HCT116 (cell line): ENCODE results near the gene ACBD6. TPM values are rescaled to one million over a fixed set of nuclear protein-coding genes. Genes with fewer than 3 reads are reported as not detected.

Source experiments
- ATAC-seq: fragments of 200-7000 bp; cut with Tn5 transposase; 2 replicates; pipeline ENCODE4 v1.9.1; 2020; ENCODE audit warnings: mild to moderate bottlenecking, moderate library complexity
- BruUV-seq: library from RNA; stranded (reverse); fragments of 400-500 nt; replicated peaks from 2 replicates; lab custom pipeline; 2021; lab: Mats Ljungman, UMichigan
- CTCF ChIA-PET: fragments of 300-600 bp; sonication (Branson Sonifier 250); formaldehyde crosslinking; loops from one replicate; lab custom pipeline; 2021; ENCODE audit warnings: antibody characterized with exemption; lab: Charles Lee
- POLR2A ChIA-PET: fragments of 300-600, 350-600 bp; sonication (Branson Sonifier 250); formaldehyde crosslinking; loops from one replicate; lab custom pipeline; 2021; ENCODE audit warnings: antibody characterized with exemption; lab: Charles Lee
- RAD21 ChIA-PET, 2 experiments: fragments of 300-600 bp; sonication (Branson Sonifier 250); formaldehyde crosslinking; loops; one replicate each; lab custom pipeline; 2023; ENCODE audit warnings: low total read pairs in 2 of 2; ENCODE audit not compliant: uncharacterized antibody in 2 of 2, unreplicated experiment in 2 of 2, low non-redundant PET in 1 of 2; lab: Charles Lee
- DNase-seq: peaks from one replicate; pipeline ENCODE4 v3.0.0-alpha.2; 2010; ENCODE audit warnings: low read depth, low spot score
- H2AFZ ChIP-seq: fragments of 200-600 bp; shearing (Covaris generic), sonication (generic); 2 replicates; pipeline ENCODE4 v1.6.1; 2017; ENCODE audit warnings: low read depth, mixed run types, mixed read lengths, antibody characterized with exemption, low read length; ENCODE audit not compliant: poor library complexity, severe bottlenecking
- H3K27ac ChIP-seq: 2 replicates; pipeline ENCODE4 v1.5.1; 2012; ENCODE audit warnings: low read depth, low read length
- H3K27me3 ChIP-seq: fragments of 200-600 bp; sonication (generic); 2 replicates; pipeline ENCODE4 v1.6.1; 2016; ENCODE audit warnings: mixed run types, low read length, mixed read lengths; ENCODE audit not compliant: insufficient read depth
- H3K36me3 ChIP-seq, 2 experiments: fragments of 200-500 bp in 1 of 2; fragments of 200-600 bp in 1 of 2; sonication (Bioruptor generic) in 1 of 2; sonication (generic) in 1 of 2; 2 replicates each; pipeline versions ENCODE4 v1.5.1 to v1.6.1; 2014 to 2016; ENCODE audit warnings: low read length in 2 of 2, inconsistent platforms in 1 of 2, mixed read lengths in 1 of 2, mixed run types in 1 of 2; ENCODE audit not compliant: insufficient read depth in 2 of 2, control insufficient read depth in 1 of 2
- H3K4me1 ChIP-seq, 2 experiments: fragments of 200-600 bp in 1 of 2; sonication (generic) in 1 of 2; 2 replicates each; pipeline versions ENCODE4 v1.5.1 to v1.6.1; 2012 to 2017; ENCODE audit warnings: low read length in 2 of 2, inconsistent platforms in 1 of 2, mild to moderate bottlenecking in 1 of 2, mixed read lengths in 1 of 2, mixed run types in 1 of 2, moderate library complexity in 1 of 2; ENCODE audit not compliant: insufficient read depth in 2 of 2, control insufficient read depth in 1 of 2
- H3K4me2 ChIP-seq: fragments of 200-600 bp; sonication (generic); 2 replicates; pipeline ENCODE4 v1.6.1; 2017; ENCODE audit warnings: mixed run types, low read length, mixed read lengths
- H3K4me3 ChIP-seq, 2 experiments: fragments of 200-600 bp in 1 of 2; sonication (generic) in 1 of 2; replicated peaks in 1 of 2; 2 replicates each; pipeline ENCODE4 v1.5.1; 2011 to 2016; ENCODE audit warnings: low read length in 2 of 2, control low read depth in 1 of 2, low read depth in 1 of 2, mild to moderate bottlenecking in 1 of 2, mixed read lengths in 1 of 2, mixed run types in 1 of 2
- H3K79me2 ChIP-seq: fragments of 200-600 bp; sonication (generic); 2 replicates; pipeline ENCODE4 v1.6.1; 2017; ENCODE audit warnings: mild to moderate bottlenecking, mixed run types, low read length, moderate library complexity, mixed read lengths; ENCODE audit not compliant: insufficient read depth
- H3K9ac ChIP-seq: fragments of 200-600 bp; sonication (generic); 2 replicates; pipeline ENCODE4 v1.6.1; 2016; ENCODE audit warnings: low read length, mixed read lengths
- H3K9me2 ChIP-seq: fragments of 200-600 bp; sonication (generic), shearing (Covaris generic); 2 replicates; pipeline ENCODE4 v1.6.1; 2017; ENCODE audit warnings: mixed run types, mild to moderate bottlenecking, moderate library complexity; ENCODE audit not compliant: insufficient read depth
- H3K9me3 ChIP-seq, 2 experiments: fragments of 200-500 bp in 1 of 2; fragments of 200-600 bp in 1 of 2; sonication (Bioruptor generic) in 1 of 2; sonication (generic) in 1 of 2; 2 replicates each; pipeline ENCODE4 v1.6.1; 2014 to 2017; ENCODE audit warnings: low read length in 2 of 2, mixed read lengths in 2 of 2, inconsistent platforms in 1 of 2, low read depth in 1 of 2, mild to moderate bottlenecking in 1 of 2, mixed run types in 1 of 2, moderate library complexity in 1 of 2; ENCODE audit not compliant: control insufficient read depth in 1 of 2, insufficient read depth in 1 of 2
- H4K20me1 ChIP-seq: fragments of 200-600 bp; sonication (generic), shearing (Covaris generic); 2 replicates; pipeline ENCODE4 v1.6.1; 2017; ENCODE audit warnings: mixed run types, mild to moderate bottlenecking, moderate library complexity; ENCODE audit not compliant: insufficient read depth
- CBX3 ChIP-seq: IDR thresholded peaks from 2 replicates; pipeline ENCODE4 v1.6.1; 2012; ENCODE audit warnings: low read depth
- CEBPB ChIP-seq: IDR thresholded peaks from 2 replicates; pipeline ENCODE4 v1.6.1; 2012; ENCODE audit warnings: low read depth
- EGR1 ChIP-seq: IDR thresholded peaks from 2 replicates; pipeline ENCODE4 v1.6.1; 2012; ENCODE audit warnings: low read depth
- ELF1 ChIP-seq: IDR thresholded peaks from 2 replicates; pipeline ENCODE4 v1.6.1; 2012; ENCODE audit warnings: low read depth, borderline replicate concordance
- EZH2 ChIP-seq: fragments of 200-600 bp; sonication (generic); IDR thresholded peaks from 2 replicates; pipeline ENCODE4 v1.6.1; 2017; ENCODE audit warnings: antibody characterized with exemption, mixed run types
- POLR2A ChIP-seq: IDR thresholded peaks from 2 replicates; pipeline ENCODE4 v1.7.0; 2011; ENCODE audit warnings: borderline replicate concordance; ENCODE audit not compliant: insufficient read depth, insufficient read length; ENCODE audit errors: extremely low read depth
- POLR2AphosphoS5 ChIP-seq: IDR thresholded peaks from 2 replicates; pipeline ENCODE4 v1.6.1; 2011; ENCODE audit warnings: mild to moderate bottlenecking, low read depth, low read length, moderate library complexity
- SIN3A ChIP-seq: IDR thresholded peaks from 2 replicates; pipeline ENCODE4 v1.6.1; 2012; ENCODE audit warnings: low read depth
- SP1 ChIP-seq: IDR thresholded peaks from 2 replicates; pipeline ENCODE4 v1.6.1; 2012; ENCODE audit warnings: low read depth
- TCF7L2 ChIP-seq: IDR thresholded peaks from 2 replicates; pipeline ENCODE4 v1.7.0; 2011; ENCODE audit warnings: borderline replicate concordance, inconsistent platforms; ENCODE audit not compliant: insufficient read depth, insufficient read length; ENCODE audit errors: extremely low read depth
- ZFX ChIP-seq: fragments of 450-650 bp; IDR thresholded peaks from 2 replicates; pipeline ENCODE4 v1.6.1; 2017
- intact Hi-C: fragments of 100-400 bp; cut with micrococcal nuclease; formaldehyde crosslinking; loops from 2 replicates; pipeline ENCODE4 v1.10.0; 2022
- total RNA-seq: library from RNA; stranded (reverse); gene quantifications from one replicate; pipeline ENCODE4 v1.2.1, GENCODE V29; 2021; ENCODE audit not compliant: unreplicated experiment
- TF ChIP-seq, protein P1 (sequence below): IDR thresholded peaks from 2 replicates; pipeline ENCODE4 v1.6.1; 2012; ENCODE audit warnings: low read depth
- TF ChIP-seq, protein P2 (sequence below): IDR thresholded peaks from 2 replicates; pipeline ENCODE4 v1.6.1; 2011; ENCODE audit warnings: mild to moderate bottlenecking, low read length, moderate library complexity; ENCODE audit not compliant: insufficient replicate concordance; ENCODE audit errors: extremely low read depth

The ACBD6 gene
- total RNA-seq, 1 experiment from 2014 or later, result 43.2 TPM

DNA sequence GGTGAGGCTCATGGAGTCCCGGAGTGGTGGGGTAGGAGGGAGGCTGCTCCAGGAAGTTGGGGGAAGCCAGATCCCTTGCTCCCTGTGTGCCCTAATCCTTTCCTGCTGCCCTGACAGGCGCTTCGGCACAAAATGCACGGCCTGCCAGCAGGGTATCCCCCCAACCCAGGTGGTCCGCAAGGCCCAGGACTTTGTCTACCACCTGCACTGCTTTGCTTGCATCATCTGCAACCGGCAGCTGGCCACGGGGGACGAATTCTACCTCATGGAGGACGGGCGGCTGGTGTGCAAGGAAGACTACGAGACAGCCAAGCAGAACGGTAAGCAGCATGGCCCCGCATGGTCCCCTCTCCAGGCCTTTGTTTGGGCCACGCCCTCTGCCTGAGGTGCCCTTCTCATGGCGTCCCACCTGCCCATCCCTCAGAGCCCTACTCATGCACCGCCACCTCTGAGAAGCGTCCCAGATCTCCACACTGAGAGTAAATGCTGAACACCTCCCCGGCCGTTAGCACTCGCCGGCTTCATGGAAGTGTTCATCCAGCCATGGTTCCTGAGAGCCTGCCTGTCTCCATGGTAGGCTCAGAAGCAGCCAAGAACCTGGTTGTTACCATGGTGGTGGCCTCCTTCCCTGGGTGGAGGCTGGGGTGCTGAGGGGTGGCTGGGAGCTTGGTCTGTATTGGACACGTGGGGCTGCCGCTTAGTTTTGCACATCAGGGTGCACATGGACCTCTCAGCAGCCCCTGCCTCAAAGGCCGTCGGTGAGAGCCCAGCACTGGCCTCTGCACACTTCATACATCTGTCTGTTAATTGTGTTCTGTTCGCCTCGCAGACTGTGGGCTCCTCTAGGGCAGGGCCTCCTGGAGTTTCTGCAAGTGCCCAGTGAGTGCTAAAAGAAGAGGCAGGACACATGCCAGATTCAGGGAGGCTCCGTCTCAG is 235.8 kb downstream of the ACBD6 start:
- DNase-seq, result no peak
- Histone ChIP-seq H3K27me3 (no peaks in the 10 kb centered on the region), H3K79me2 (no peaks in the 10 kb centered on the region), H3K4me1 (peaks cover 0 to 3% of the 10 kb centered on the region in 2 experiments; a peak in 1 of 4 replicates), H3K4me3 (no peak overlapping the region), H3K9me3 (no peaks in the 10 kb centered on the region), H3K9me2 (no peaks in the 10 kb centered on the region), H3K4me2 (no peak overlapping the region), H3K36me3 (no peaks in the 10 kb centered on the region), H4K20me1 (no peaks in the 10 kb centered on the region), H3K27ac (no peak overlapping the region), H3K9ac (no peak overlapping the region), H2AFZ (no peak overlapping the region)
- no TSS peak for BruUV-seq
- ChIA-PET POLR2A (no interaction called here), CTCF (no interaction called here), RAD21 (no interaction called here)
- intact Hi-C loops, result no loop called here
- TF ChIP-seq CBX3 (no peak), POLR2AphosphoS5 (0 out of 2 replicates have a peak, but pooled peaks have one; percentile 2)
- no peak for ATAC-seq

- no peak for ATAC-seq
- Histone ChIP-seq H3K27me3 (no peaks in the 10 kb centered on the region), H3K36me3 (no peaks in the 10 kb centered on the region), H3K4me1 (peaks cover 0 to 3% of the 10 kb centered on the region in 2 experiments; a peak in 1 of 4 replicates), H2AFZ (no peak overlapping the region), H4K20me1 (no peaks in the 10 kb centered on the region), H3K4me3 (no peak overlapping the region), H3K79me2 (no peaks in the 10 kb centered on the region), H3K9ac (no peak overlapping the region), H3K4me2 (no peak overlapping the region), H3K27ac (no peak overlapping the region), H3K9me3 (no peaks in the 10 kb centered on the region), H3K9me2 (no peaks in the 10 kb centered on the region)
- no TSS peak for BruUV-seq
- intact Hi-C loops, result no loop called here
- TF ChIP-seq POLR2A, result no peak
- TF ChIP-seq CBX3, result no peak
- TF ChIP-seq SIN3A, result no peak
- no peak for TF ChIP-seq EZH2
- no peak for TF ChIP-seq ZFX
- TF ChIP-seq, protein P1, sequence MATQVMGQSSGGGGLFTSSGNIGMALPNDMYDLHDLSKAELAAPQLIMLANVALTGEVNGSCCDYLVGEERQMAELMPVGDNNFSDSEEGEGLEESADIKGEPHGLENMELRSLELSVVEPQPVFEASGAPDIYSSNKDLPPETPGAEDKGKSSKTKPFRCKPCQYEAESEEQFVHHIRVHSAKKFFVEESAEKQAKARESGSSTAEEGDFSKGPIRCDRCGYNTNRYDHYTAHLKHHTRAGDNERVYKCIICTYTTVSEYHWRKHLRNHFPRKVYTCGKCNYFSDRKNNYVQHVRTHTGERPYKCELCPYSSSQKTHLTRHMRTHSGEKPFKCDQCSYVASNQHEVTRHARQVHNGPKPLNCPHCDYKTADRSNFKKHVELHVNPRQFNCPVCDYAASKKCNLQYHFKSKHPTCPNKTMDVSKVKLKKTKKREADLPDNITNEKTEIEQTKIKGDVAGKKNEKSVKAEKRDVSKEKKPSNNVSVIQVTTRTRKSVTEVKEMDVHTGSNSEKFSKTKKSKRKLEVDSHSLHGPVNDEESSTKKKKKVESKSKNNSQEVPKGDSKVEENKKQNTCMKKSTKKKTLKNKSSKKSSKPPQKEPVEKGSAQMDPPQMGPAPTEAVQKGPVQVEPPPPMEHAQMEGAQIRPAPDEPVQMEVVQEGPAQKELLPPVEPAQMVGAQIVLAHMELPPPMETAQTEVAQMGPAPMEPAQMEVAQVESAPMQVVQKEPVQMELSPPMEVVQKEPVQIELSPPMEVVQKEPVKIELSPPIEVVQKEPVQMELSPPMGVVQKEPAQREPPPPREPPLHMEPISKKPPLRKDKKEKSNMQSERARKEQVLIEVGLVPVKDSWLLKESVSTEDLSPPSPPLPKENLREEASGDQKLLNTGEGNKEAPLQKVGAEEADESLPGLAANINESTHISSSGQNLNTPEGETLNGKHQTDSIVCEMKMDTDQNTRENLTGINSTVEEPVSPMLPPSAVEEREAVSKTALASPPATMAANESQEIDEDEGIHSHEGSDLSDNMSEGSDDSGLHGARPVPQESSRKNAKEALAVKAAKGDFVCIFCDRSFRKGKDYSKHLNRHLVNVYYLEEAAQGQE, result no peak
- TF ChIP-seq ELF1, result no peak
- TF ChIP-seq TCF7L2, result no peak
- TF ChIP-seq CEBPB, result no peak
- TF ChIP-seq, protein P2, sequence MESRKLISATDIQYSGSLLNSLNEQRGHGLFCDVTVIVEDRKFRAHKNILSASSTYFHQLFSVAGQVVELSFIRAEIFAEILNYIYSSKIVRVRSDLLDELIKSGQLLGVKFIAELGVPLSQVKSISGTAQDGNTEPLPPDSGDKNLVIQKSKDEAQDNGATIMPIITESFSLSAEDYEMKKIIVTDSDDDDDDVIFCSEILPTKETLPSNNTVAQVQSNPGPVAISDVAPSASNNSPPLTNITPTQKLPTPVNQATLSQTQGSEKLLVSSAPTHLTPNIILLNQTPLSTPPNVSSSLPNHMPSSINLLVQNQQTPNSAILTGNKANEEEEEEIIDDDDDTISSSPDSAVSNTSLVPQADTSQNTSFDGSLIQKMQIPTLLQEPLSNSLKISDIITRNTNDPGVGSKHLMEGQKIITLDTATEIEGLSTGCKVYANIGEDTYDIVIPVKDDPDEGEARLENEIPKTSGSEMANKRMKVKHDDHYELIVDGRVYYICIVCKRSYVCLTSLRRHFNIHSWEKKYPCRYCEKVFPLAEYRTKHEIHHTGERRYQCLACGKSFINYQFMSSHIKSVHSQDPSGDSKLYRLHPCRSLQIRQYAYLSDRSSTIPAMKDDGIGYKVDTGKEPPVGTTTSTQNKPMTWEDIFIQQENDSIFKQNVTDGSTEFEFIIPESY, result no peak
- no peak for TF ChIP-seq SP1
- TF ChIP-seq EGR1, result no peak
- ChIA-PET CTCF (no interaction called here), RAD21 (no interaction called here), POLR2A (no interaction called here)
- DNase-seq, result no peak
These were observed 236.5 kb downstream of the ACBD6 start for GRCh38 chr1:180265871-180266270.
